Erythroblast (primary cell): ENCODE data around the gene SSRP1.

ENCODE experiments used
- GATA1 ChIP-seq: IDR thresholded peaks from 2 replicates; pipeline ENCODE4 v1.6.1; 2011; ENCODE audit warnings: low read depth, mild to moderate bottlenecking, control low read depth, low read length, moderate library complexity
- POLR2A ChIP-seq: IDR thresholded peaks from 2 replicates; pipeline ENCODE4 v1.6.1; 2011; ENCODE audit warnings: mild to moderate bottlenecking, low read length

- TF ChIP-seq POLR2A, result no peak
- TF ChIP-seq GATA1, result no peak
These were observed 21.3 kb downstream of the SSRP1 start for GRCh38 chr11:57314221-57314973.
